HG03342 (cell line): ENCODE results near the gene TNRC18.

Experiments used
- ATAC-seq: cut with Tn5 transposase; IDR thresholded peaks from one replicate; pipeline ENCODE4 v1.9.1; 2021; ENCODE audit warnings: mild to moderate bottlenecking, moderate library complexity; ENCODE audit not compliant: unreplicated experiment

TNRC18 gene

GRCh38 chr7:5428478-5429252 lies 5.0 kb upstream of the TNRC18 start:
- no peak for ATAC-seq

GRCh38 chr7:5426226-5426475 lies 2.5 kb upstream of the TNRC18 start:
- ATAC-seq = no peak

GRCh38 chr7:5425507-5426225 lies 2.0 kb upstream of the TNRC18 start:
- ATAC-seq = no peak

GRCh38 chr7:5424749-5425506 lies 1.3 kb upstream of the TNRC18 start:
- no peak for ATAC-seq

- ATAC-seq = no peak
Measured at GRCh38 chr7:5423976-5424748, 528 bp upstream of the TNRC18 start.

GRCh38 chr7:5422396-5423305 lies 983 bp downstream of the TNRC18 start:
- no peak for ATAC-seq

- no peak for ATAC-seq
Measured at GRCh38 chr7:5421714-5422395, 1.8 kb downstream of the TNRC18 start.

- no peak for ATAC-seq
Measured at GRCh38 chr7:5420881-5421713, 2.5 kb downstream of the TNRC18 start.

- no peak for ATAC-seq
Measured at GRCh38 chr7:5420067-5420880, 3.4 kb downstream of the TNRC18 start.

- ATAC-seq = no peak
Measured at GRCh38 chr7:5419539-5420066, 4.0 kb downstream of the TNRC18 start.

- no peak for ATAC-seq
Measured at GRCh38 chr7:5418285-5418582, 5.4 kb downstream of the TNRC18 start.

- ATAC-seq = no peak
Measured at GRCh38 chr7:5417106-5418071, 6.2 kb downstream of the TNRC18 start.

- ATAC-seq = no peak
Measured at GRCh38 chr7:5414916-5415315, 8.7 kb downstream of the TNRC18 start.

GRCh38 chr7:5413449-5413786 lies 10.2 kb downstream of the TNRC18 start:
- no peak for ATAC-seq

GRCh38 chr7:5408777-5409176 lies 14.9 kb downstream of the TNRC18 start:
- no peak for ATAC-seq

- ATAC-seq = no peak
Measured at GRCh38 chr7:5406957-5407945, 16.4 kb downstream of the TNRC18 start.
